Measurements from ENCODE around the gene CDC42SE1. TPM values are rescaled to one million over a fixed set of nuclear protein-coding genes. Genes with fewer than 3 reads are reported as not detected.

CDC42SE1 gene
- total RNA-seq, 5 donors from 2014 or later (not counting 1 experiment from before 2014, with no cell fraction given), result 419 to 475 (median 450) TPM

DNA sequence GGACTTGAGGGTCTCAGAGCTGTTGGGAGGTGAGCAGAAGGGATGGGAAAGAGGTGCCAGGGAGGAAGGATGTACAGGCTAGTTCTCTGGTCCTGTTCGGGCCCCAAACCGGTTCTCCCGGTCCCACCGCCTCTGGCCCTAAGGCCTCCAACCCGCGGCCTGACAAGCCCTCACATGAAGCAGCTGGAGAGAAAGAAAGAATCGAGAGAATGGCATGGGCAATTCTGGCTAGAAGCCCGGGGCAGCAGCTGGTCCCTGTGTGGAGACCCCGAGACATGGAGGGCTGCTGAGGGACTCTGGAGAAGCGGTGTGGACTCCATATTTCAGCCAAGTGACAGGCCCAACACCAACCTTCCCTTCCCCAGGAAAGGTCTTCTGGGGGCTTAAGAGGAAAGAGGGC lies 730 bp downstream of the CDC42SE1 start:
- Histone ChIP-seq H3K4me1 (ENCODE audit: control insufficient read depth in 1 of 2, extremely low read depth in 1 of 2, insufficient read depth in 2 of 2, low read length in 2 of 2) (peaks cover 21 to 45% of the 10 kb centered on the region in 2 experiments), H3K9me3 (no peaks in the 10 kb centered on the region), H3K27me3 (replicated peaks in 1 of 2; ENCODE audit: control insufficient read depth in 2 of 2, extremely low read depth in 1 of 2, insufficient read depth in 2 of 2, low read length in 1 of 2) (no peaks in the 10 kb centered on the region), H3K27ac (ENCODE audit: low read length) (peak overlapping the region; percentile 92), H3K36me3 (ENCODE audit: control insufficient read depth in 2 of 2, extremely low read depth in 1 of 2, insufficient read depth in 1 of 2, low read length in 1 of 2) (peaks cover 0 to 31% of the 10 kb centered on the region in 2 donors), H3K4me3 (ENCODE audit: control insufficient read depth in 1 of 2, extremely low read depth in 1 of 2, low read length in 1 of 2) (peak overlapping the region; percentile 78 to 100)
- Mint-ChIP-seq H3K27ac (peak overlapping the region; percentile 96 to 99), H3K4me1 (peaks cover 52 to 65% (median 52%) of the 10 kb centered on the region in 3 donors), H3K36me3 (peaks cover 43% of the 10 kb centered on the region), H3K27me3 (no peaks in the 10 kb centered on the region), H3K4me3 (peak overlapping the region; percentile 93 to 99 (median 95)), H3K9me3 (no peaks in the 10 kb centered on the region)
- ChIA-PET CTCF (interaction anchor here (0.5 to 3.1 kb wide), 11 partner anchors 8 to 489 kb away, joined by 3 to 22 read pairs (median 5); partner anchors contain the start of genes C1orf56 (in 1 of the 2), GABPB2 (in 1 of the 2) and TNFAIP8L2 (in 1 of the 2)), POLR2A (interaction anchor here (1.1 to 1.6 kb wide), 2 partner anchors 9 to 11 kb away, joined by 14 to 16 read pairs; partner anchors contain the start of gene C1orf56 (in 1 of the 2))
- ATAC-seq (replicated peaks in 1 of 4) (no peak), DNase-seq (peak in 3 of 35 experiments; percentile 13 to 31 (median 16))
- no CpG with 5 or more reads among the region's 10 CpGs for WGBS (ENCODE audit: insufficient coverage)

DNA sequence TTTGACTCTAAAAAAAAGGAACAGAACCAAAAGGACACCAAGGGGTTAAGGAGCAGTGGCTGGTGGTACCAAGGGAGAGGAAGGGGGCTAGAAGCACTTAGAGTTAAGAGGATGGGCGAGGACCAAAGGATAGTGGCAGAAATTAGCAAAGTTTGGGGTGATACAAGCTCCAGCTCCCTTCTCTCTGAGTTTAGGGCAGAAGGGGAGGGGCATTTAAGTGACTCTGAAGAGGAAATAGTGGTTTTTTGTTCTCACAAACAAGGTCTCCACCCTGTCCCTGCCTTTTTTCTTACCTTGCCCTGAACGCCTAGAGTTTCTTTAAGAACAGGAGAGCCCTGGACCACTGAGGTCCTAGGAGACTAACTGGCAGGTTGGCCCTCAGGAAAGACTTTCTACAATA lies 3.3 kb downstream of the CDC42SE1 start:
- ChIA-PET CTCF (interaction anchor here in 1 of 2 donors (1.4 to 2.0 kb wide), 2 partner anchors 9 kb away, joined by 3 to 7 read pairs; partner anchors contain the start of gene C1orf56), POLR2A (interaction anchor here (0.5 to 1.0 kb wide), 5 partner anchors 12 to 708 kb away, joined by 3 to 4 read pairs (median 3); no protein-coding TSS in a partner anchor)
- peak overlapping the region; percentile 96 to 99 for H3K27ac Mint-ChIP-seq
- ATAC-seq (replicated peaks in 1 of 4) (peak; percentile 50 to 59 (median 58)), DNase-seq (peak in 17 of 35 experiments; percentile 21 to 78 (median 37))
- whole genome bisulfite sequencing (ENCODE audit: insufficient coverage), result 0% methylated on average over 2 of the region's 2 CpGs
- peaks cover 40 to 66% of the 10 kb centered on the region in 2 experiments for H3K4me1 ChIP-seq (ENCODE audit: control insufficient read depth in 1 of 2, extremely low read depth in 1 of 2, insufficient read depth in 2 of 2, low read length in 2 of 2)
- no peaks in the 10 kb centered on the region for H3K9me3 Mint-ChIP-seq
- no peaks in the 10 kb centered on the region for H3K27me3 Mint-ChIP-seq
- H3K4me1 Mint-ChIP-seq, result peaks cover 67 to 82% (median 74%) of the 10 kb centered on the region in 3 donors
- peaks cover 2 to 56% of the 10 kb centered on the region in 2 donors for H3K36me3 ChIP-seq (ENCODE audit: control insufficient read depth in 2 of 2, extremely low read depth in 1 of 2, insufficient read depth in 1 of 2, low read length in 1 of 2)
- peaks cover 65% of the 10 kb centered on the region for H3K36me3 Mint-ChIP-seq
- H3K4me3 Mint-ChIP-seq, result peak overlapping the region; percentile 93 to 99 (median 95)
- H3K27me3 ChIP-seq (replicated peaks in 1 of 2; ENCODE audit: control insufficient read depth in 2 of 2, extremely low read depth in 1 of 2, insufficient read depth in 2 of 2, low read length in 1 of 2), result no peaks in the 10 kb centered on the region
- H3K27ac ChIP-seq (ENCODE audit: low read length), result peak overlapping the region; percentile 92
- H3K9me3 ChIP-seq, result no peaks in the 10 kb centered on the region
- H3K4me3 ChIP-seq (ENCODE audit: control insufficient read depth in 1 of 2, extremely low read depth in 1 of 2, low read length in 1 of 2), result peak overlapping the region; percentile 78 to 100

DNA sequence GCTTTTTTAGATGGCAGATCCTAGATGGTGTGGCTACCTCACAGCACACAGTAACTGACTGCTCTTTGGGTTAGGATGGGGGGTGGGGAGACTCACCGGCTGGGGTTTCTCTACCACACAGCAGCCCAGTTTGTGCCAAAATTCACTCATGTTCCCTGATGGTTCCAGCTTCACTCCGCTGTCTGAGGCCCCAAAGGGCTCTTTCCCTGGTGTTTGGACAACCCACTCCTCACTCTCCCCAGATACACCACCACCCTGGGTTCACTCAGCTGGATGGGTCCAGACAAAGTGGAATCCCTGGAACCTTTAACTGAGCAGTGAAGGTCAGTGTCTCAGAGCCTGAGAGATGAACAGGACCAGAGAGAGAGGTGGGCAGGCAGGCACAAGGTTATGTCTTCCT lies 3.8 kb downstream of the CDC42SE1 start:
- peaks cover 65% of the 10 kb centered on the region for H3K36me3 Mint-ChIP-seq
- no peaks in the 10 kb centered on the region for H3K27me3 Mint-ChIP-seq
- WGBS (ENCODE audit: insufficient coverage), result no CpG with 5 or more reads among the region's 2 CpGs
- Histone ChIP-seq H3K4me3 (ENCODE audit: control insufficient read depth in 1 of 2, extremely low read depth in 1 of 2, low read length in 1 of 2) (peak overlapping the region; percentile 78 to 100), H3K36me3 (ENCODE audit: control insufficient read depth in 2 of 2, extremely low read depth in 1 of 2, insufficient read depth in 1 of 2, low read length in 1 of 2) (peaks cover 2 to 59% of the 10 kb centered on the region in 2 donors), H3K4me1 (ENCODE audit: control insufficient read depth in 1 of 2, extremely low read depth in 1 of 2, insufficient read depth in 2 of 2, low read length in 2 of 2) (peaks cover 36 to 66% of the 10 kb centered on the region in 2 experiments), H3K27ac (ENCODE audit: low read length) (peak overlapping the region; percentile 92), H3K27me3 (replicated peaks in 1 of 2; ENCODE audit: control insufficient read depth in 2 of 2, extremely low read depth in 1 of 2, insufficient read depth in 2 of 2, low read length in 1 of 2) (no peaks in the 10 kb centered on the region), H3K9me3 (no peaks in the 10 kb centered on the region)
- ATAC-seq (replicated peaks in 1 of 4), result no peak
- H3K4me3 Mint-ChIP-seq, result peak overlapping the region; percentile 93 to 99 (median 95)
- H3K4me1 Mint-ChIP-seq, result peaks cover 68 to 82% (median 76%) of the 10 kb centered on the region in 3 donors
- H3K27ac Mint-ChIP-seq, result peak overlapping the region; percentile 96 to 99
- POLR2A ChIA-PET, result interaction anchor here (0.5 to 1.0 kb wide), 4 partner anchors 12 to 34 kb away, joined by 3 to 4 read pairs (median 3); no protein-coding TSS in a partner anchor
- no peaks in the 10 kb centered on the region for H3K9me3 Mint-ChIP-seq
- DNase-seq, result no peak
- CTCF ChIA-PET, result interaction anchor here in 1 of 2 donors (0.5 to 2.0 kb wide), 2 partner anchors 9 to 26 kb away, joined by 3 to 7 read pairs; partner anchors contain the start of gene C1orf56

DNA sequence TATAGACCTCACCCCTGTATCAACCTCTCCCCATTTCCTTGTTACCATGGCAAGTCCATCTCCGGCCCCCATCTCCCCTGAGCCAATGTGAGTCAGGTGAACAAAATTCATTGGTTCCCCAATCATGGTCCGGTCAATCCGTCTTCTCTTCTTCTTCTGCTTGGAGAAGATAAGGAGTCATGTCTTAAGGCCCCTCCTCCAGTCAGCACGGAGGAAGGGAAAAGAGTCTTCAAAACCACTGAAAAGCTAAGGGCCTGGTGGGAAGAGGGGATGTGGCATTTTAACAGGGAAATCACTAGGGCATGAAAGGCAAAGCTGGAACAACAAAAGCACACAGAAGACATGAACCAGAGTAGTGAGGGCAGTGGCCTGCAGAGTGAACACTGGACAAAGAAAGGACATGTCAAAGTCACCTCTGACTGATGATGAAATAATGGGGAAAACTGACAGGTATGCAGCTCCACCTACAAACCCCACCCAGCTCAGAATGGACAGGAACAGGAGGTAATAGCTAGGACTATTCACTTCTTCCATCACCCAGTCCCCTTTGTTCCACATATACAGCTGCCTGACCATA lies 4.4 kb downstream of the CDC42SE1 start:
- H3K36me3 Mint-ChIP-seq, result peaks cover 65% of the 10 kb centered on the region
- H3K9me3 Mint-ChIP-seq, result no peaks in the 10 kb centered on the region
- H3K4me3 Mint-ChIP-seq, result peak overlapping the region; percentile 93 to 99 (median 95)
- H3K4me3 ChIP-seq (ENCODE audit: control insufficient read depth in 1 of 2, extremely low read depth in 1 of 2, low read length in 1 of 2), result peak overlapping the region; percentile 78 to 100
- H3K27me3 ChIP-seq (replicated peaks in 1 of 2; ENCODE audit: control insufficient read depth in 2 of 2, extremely low read depth in 1 of 2, insufficient read depth in 2 of 2, low read length in 1 of 2), result no peaks in the 10 kb centered on the region
- H3K4me1 ChIP-seq (ENCODE audit: control insufficient read depth in 1 of 2, extremely low read depth in 1 of 2, insufficient read depth in 2 of 2, low read length in 2 of 2), result peaks cover 36 to 61% of the 10 kb centered on the region in 2 experiments
- WGBS (ENCODE audit: insufficient coverage), result 40% methylated on average over 1 of the region's 4 CpGs
- peaks cover 68 to 82% (median 76%) of the 10 kb centered on the region in 3 donors for H3K4me1 Mint-ChIP-seq
- POLR2A ChIA-PET, result interaction anchor here in 1 of 2 donors (0.6 kb wide), 1 partner anchor 344 kb away, joined by 3 read pairs; no protein-coding TSS in a partner anchor
- peak overlapping the region; percentile 96 to 99 for H3K27ac Mint-ChIP-seq
- no peak for DNase-seq
- no peaks in the 10 kb centered on the region for H3K9me3 ChIP-seq
- CTCF ChIA-PET, result interaction anchor here in 1 of 2 donors (0.5 to 2.0 kb wide), 2 partner anchors 8 to 25 kb away, joined by 3 to 7 read pairs; partner anchors contain the start of gene C1orf56
- peaks cover 2 to 60% of the 10 kb centered on the region in 2 donors for H3K36me3 ChIP-seq (ENCODE audit: control insufficient read depth in 2 of 2, extremely low read depth in 1 of 2, insufficient read depth in 1 of 2, low read length in 1 of 2)
- no peaks in the 10 kb centered on the region for H3K27me3 Mint-ChIP-seq
- peak overlapping the region; percentile 92 for H3K27ac ChIP-seq (ENCODE audit: low read length)
- ATAC-seq (replicated peaks in 1 of 4), result no peak

DNA sequence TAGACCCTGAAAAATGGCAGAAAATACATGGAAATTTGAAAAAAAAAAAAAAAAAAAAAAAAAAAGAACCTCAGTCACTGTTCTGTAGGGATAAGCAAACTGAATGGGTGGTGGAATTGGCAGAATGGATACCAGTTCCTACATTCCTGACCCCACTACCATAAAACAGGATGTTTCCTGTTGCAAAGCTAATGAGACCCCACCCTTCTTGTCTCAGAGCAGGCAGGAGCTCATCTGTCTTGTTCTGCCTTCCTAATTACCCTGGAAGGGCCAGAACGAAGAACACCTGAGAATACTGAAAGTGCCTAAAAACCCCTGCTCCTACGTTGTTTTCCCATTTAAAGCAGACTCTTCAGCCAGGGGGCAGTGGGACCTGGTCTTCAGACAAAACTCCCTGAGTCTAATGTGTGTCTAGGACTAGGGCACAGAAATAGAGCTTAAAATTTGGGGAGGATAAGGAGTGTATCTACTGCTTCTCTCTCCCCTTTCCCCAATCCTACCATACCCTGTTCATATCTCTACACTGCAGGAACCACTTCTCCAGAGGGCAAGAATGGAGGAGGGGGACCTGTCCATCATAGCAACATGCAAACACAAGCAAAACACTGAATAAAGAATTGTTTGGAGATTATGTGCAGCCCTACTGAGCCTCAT lies 7.9 kb downstream of the CDC42SE1 start:
- H3K9me3 Mint-ChIP-seq, result no peaks in the 10 kb centered on the region
- Histone ChIP-seq H3K27ac (ENCODE audit: low read length) (peak overlapping the region; percentile 45), H3K9me3 (no peaks in the 10 kb centered on the region), H3K27me3 (replicated peaks in 1 of 2; ENCODE audit: control insufficient read depth in 2 of 2, extremely low read depth in 1 of 2, insufficient read depth in 2 of 2, low read length in 1 of 2) (no peaks in the 10 kb centered on the region), H3K4me3 (ENCODE audit: control insufficient read depth in 1 of 2, extremely low read depth in 1 of 2, low read length in 1 of 2) (no peak overlapping the region), H3K36me3 (ENCODE audit: control insufficient read depth in 2 of 2, extremely low read depth in 1 of 2, insufficient read depth in 1 of 2, low read length in 1 of 2) (peaks cover 2 to 54% of the 10 kb centered on the region in 2 donors), H3K4me1 (ENCODE audit: control insufficient read depth in 1 of 2, extremely low read depth in 1 of 2, insufficient read depth in 2 of 2, low read length in 2 of 2) (peaks cover 40 to 70% of the 10 kb centered on the region in 2 experiments)
- ChIA-PET CTCF (interaction anchor here in 1 of 2 donors (0.6 kb wide), 1 partner anchor 48 kb away, joined by 3 read pairs; no protein-coding TSS in a partner anchor), POLR2A (interaction anchor here in 1 of 2 donors (0.5 kb wide), 1 partner anchor 29 kb away, joined by 9 read pairs; no protein-coding TSS in a partner anchor)
- no peak for DNase-seq
- peak overlapping the region; percentile 78 to 96 for H3K27ac Mint-ChIP-seq
- peak overlapping the region in 1 of 3 donors; percentile 6 for H3K4me3 Mint-ChIP-seq
- WGBS (ENCODE audit: insufficient coverage), result 60% methylated on average over 1 of the region's 2 CpGs
- peaks cover 48% of the 10 kb centered on the region for H3K36me3 Mint-ChIP-seq
- peaks cover 84 to 92% (median 89%) of the 10 kb centered on the region in 3 donors for H3K4me1 Mint-ChIP-seq
- ATAC-seq (replicated peaks in 1 of 4), result no peak
- H3K27me3 Mint-ChIP-seq, result no peaks in the 10 kb centered on the region

Measured in T-cell (primary cell).